Activated CD8-positive, alpha-beta memory T cell treated with anti-CD3 and anti-CD28 coated beads for 24 hours (primary cell): ENCODE measurements around the gene UPK3B.
"Not testable (repeated sequence)": the region's sequence is repeated elsewhere in the genome, so short reads cannot be mapped to it uniquely, and the experiment has no call there.

Experiments
- DNase-seq: peaks from one replicate; pipeline ENCODE4 v3.0.0-alpha.2; 2020

Gene UPK3B

GRCh38 chr7:76492139-76492538 lies 18.2 kb upstream of the UPK3B start:
- not testable (repeated sequence) for DNase-seq

DNA sequence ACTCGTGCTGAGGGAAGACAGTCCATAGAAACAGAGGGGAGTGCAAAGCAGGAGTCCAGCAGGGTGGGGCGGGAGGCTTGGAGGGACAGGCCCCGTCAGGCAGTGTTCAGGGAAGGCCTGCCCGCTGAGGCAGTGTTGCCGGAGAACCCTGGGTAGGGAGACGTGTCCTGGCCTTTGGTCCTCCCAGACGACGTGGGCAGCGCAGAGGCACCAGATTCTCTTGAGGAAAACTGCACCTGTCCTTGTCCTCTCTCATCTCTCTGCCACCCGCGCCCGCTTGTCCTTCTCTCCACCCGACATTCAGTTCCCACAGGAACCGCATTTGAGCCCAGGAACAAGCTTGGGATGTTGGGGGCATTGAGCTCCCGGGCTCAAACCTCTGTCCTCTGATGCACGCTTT lies 14.6 kb upstream of the UPK3B start:
- not testable (repeated sequence) for DNase-seq

DNA sequence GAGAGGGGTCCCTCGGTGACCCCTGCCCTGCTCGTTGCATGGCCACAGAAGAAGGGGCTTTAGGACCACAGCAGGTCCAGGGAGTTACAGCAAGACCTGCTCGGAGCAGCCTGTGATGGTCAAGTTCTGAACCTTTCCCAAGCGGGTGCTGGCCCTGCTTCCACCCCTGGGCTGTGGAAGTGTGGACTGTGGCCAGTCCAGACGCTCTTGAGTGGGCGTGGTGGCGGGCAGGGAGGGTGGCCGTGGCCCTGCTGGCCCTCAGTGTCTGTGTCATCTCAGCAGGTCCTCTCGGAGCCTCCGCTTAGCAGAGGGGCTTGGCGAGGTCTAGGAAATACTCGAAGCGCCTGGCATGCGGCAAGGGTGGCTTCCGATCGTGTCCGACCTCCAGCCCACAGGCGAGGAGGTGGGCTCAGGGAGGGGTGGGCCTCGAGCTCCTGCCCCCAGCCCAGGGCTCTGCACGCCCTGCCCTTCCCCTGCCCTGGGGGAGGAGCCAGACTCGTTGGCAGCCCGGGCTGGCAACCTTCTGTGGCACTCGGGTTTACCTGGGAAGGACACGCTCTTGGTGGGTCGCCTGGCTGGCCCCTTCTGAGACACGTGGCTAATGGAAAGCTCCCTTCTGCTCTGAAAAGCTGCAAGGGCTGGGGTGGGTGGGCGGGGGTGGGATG lies 12.3 kb upstream of the UPK3B start:
- DNase-seq = not testable (repeated sequence)

DNA sequence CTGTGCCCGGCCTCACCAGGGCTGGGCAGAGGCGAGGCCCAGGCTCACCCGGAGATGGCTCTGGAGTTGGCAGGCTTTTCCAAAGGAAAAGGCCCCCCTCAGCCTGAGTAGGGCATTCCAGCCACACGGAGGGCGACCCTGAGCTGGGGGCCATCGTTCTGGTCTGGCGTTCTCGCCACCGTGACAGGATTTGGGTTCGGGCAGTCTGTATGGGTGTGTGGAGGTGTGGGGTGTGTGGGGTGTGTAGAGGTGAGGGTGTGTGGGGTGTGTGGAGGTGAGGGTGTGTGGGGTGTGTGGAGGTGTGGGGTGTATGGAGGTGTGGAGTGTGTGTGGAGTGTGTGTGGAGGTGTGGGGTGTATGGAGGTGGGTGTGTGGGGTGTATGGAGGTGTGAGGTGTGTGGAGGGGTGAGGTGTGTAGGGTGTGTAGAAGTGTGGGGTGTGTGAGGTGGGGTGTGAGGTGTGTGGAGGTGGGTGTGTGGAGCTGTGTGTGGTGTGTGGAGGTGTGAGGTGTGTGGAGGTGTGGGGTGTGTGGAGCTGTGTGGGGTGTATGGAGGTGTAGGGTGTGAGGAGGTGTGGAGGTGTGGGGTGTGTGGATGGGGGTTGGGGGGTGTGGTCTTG lies 11.7 kb upstream of the UPK3B start:
- DNase-seq = not testable (repeated sequence)

- not testable (repeated sequence) for DNase-seq
Observed at GRCh38 chr7:76499201-76499923, 11.0 kb upstream of the UPK3B start.

- DNase-seq = not testable (repeated sequence)
Observed at GRCh38 chr7:76499924-76500241, 10.5 kb upstream of the UPK3B start.

- DNase-seq = not testable (repeated sequence)
Observed at GRCh38 chr7:76502224-76502623, 8.1 kb upstream of the UPK3B start.

DNA sequence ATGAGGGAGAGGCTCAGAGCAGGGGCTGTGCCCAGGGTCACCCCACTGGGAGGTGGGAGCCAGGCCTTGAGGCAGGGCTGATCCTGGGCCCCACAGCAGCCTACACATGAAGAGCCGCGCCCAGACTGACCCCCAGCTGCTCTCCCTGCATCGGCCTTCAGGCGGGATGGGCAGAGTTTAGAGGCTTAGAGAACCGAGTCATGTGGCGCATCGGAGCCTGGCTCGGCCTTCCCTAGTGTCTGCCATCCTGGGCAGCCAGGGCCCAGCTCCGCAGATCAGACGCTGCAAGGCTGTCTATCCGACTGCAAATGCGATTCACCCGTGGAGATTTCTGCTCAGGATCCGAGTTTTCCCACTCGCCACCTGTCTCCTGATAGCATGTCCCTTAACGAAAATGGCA lies 7.5 kb upstream of the UPK3B start:
- DNase-seq = not testable (repeated sequence)

GRCh38 chr7:76503244-76503643 lies 7.1 kb upstream of the UPK3B start:
- DNase-seq = peak; percentile 37

- peak; percentile 50 for DNase-seq
Observed at GRCh38 chr7:76504351-76505167, 5.8 kb upstream of the UPK3B start.

DNA sequence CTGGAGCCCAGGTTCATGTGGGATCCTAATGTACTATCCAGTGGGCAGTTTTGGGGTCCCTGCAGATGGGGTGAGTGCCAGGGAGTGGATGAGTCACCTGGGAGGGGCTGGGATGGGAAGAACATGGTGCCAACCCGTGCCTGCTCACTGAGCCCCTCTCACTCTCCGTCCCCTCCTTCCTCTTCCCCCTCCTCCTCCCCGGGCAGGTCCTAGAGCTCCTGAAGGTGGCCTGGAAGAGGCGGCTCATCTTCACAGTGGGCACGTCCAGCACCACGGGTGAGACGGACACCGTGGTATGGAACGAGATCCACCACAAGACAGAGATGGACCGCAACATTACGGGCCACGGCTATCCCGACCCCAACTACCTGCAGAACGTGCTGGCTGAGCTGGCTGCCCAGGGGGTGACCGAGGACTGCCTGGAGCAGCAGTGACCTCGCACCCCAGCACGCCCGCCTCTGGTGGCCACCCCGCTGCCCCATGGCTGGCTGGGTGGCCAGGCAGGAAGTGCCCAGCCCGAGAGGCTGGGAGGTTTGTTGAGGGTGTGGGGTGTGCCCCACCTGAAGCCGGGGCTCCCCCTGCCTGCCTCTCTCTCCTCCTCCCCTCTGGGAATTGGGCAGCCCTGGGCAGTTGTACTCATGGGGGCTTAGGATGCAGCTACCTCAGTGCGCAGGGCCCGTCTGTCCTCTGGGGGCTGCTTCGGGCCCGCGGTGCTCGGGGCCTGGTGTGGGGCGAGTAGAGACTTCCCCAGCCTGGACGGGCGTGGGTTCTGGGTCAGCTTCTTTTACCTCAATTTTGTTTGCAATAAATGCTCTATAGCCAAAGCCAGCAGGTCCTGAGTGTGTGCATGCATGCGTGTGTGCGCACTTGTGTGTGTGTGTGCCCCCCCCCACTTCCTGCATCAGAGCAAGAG lies 4.9 kb upstream of the UPK3B start:
- DNase-seq = peak; percentile 47

DNA sequence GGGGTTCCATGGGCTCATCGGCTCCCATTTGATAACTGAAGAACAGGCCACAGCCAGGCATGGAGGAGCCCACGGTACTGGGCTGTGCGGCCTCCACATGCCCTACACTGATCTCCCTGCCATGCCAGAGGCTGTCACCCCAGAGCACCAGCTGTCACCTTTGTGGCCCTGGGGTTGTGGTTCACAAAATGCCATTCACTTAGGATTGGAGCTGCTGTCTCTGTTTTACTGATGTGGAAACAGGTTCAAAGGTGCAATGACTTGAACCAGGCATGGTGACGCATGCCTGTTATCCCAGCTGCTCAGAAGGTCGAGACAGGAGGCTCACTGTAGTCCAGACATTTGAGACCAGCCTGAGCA lies 4.3 kb upstream of the UPK3B start:
- no peak for DNase-seq

GRCh38 chr7:76506643-76507042 lies 3.7 kb upstream of the UPK3B start:
- DNase-seq = not testable (repeated sequence)

GRCh38 chr7:76507723-76508406 lies 2.5 kb upstream of the UPK3B start:
- peak; percentile 21 for DNase-seq

DNA sequence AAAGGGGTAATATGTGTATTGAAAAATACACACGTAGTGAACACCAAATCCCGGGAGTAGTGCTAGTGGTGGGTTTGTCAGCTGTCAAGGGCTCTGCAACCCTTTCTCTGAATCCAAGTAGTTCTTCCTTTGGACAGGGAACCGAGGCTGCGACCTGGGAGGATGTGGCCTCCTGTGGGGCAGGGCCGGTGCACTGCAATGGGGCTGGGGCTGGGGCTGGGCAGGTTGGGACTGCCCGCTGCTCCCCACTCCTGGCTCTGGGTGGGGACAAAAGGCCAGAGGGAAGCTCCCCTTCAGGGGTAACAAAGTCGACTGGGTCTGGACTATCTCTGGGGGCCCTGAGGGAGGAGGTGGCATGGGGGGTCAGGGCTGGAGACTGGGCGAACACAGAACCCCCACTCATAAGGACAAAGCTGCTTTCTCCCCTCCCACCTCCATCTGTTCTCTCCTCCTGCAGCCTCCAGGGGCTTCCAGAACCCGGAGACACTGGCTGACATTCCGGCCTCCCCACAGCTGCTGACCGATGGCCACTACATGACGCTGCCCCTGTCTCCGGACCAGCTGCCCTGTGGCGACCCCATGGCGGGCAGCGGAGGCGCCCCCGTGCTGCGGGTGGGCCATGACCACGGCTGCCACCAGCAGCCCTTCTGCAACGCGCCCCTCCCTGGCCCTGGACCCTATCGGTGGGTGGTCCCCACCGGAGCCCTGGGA lies 1.0 kb downstream of the UPK3B start:
- peak; percentile 51 for DNase-seq

GRCh38 chr7:76511911-76512885 lies 1.8 kb downstream of the UPK3B start:
- not testable (repeated sequence) for DNase-seq

DNA sequence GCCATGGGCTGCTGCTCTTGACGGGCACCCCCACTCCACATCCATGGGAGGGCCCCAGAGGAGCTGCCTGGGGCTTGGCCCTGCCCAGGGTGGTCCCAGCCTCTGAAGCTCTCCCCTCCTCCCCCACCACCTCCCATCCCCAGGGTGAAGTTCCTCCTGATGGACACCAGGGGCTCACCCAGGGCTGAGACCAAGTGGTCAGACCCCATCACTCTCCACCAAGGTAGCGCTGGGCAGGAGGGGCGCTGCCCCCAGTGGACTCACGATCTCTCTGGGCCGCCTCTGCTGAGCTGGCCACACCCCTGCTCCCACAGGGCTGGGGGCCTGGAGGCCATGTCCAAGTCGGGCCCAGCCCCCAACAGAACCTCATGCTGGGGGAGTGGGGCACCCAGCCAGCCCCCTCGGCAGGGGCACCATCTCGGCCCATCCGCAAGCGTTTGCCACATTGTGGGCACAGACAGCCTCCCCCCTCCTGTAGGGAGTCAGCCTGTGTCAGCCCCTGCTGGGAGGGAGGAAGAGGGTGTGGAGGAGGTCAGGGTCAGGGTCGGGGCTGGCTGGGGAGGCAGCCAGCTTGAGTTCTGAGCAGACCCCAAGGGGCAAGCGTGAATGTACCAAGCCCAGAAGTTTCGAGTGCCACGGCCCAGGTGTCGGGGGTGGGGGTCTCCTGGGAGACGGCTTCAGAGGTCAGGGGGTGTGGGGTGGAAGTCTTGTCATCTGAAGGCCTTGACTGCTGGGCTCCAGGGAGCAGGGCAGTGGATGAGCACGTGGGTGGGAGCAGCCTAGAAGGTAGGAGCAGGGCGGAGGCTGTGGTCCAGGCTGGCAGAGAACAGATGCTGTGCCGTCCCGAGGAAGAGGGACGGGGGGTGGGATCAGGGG lies 2.8 kb downstream of the UPK3B start:
- DNase-seq = peak; percentile 52
